Heart right ventricle (tissue), 16 donors: ENCODE measurements around the gene TFB2M. TPM values are rescaled to one million over a fixed set of nuclear protein-coding genes. Genes with fewer than 3 reads are reported as not detected.

Source experiments
- ATAC-seq, 8 donors: fragments of 200-7000 bp; cut with Tn5 transposase; one replicate each; pipeline ENCODE4 v1.9.1; 2020; ENCODE audit warnings: mild to moderate bottlenecking in 8 of 8, moderate library complexity in 8 of 8, moderate number of reproducible peaks in 1 of 8
- DNase-seq, 2 donors: peaks; one replicate each; pipeline ENCODE4 v3.0.0-alpha.2; 2020
- H3K27ac ChIP-seq, 10 donors: fragments of 200-600 bp; sonication (generic) in 2 of 10; one replicate each; pipeline versions ENCODE4 v1.5.0 to v1.8.0; 2020 to 2022; ENCODE audit warnings: mild to moderate bottlenecking in 3 of 10
- H3K27me3 ChIP-seq, 7 donors: fragments of 200-600 bp; one replicate each; pipeline ENCODE4 v1.8.0; 2021 to 2022; ENCODE audit warnings: mild to moderate bottlenecking in 2 of 7
- H3K36me3 ChIP-seq, 9 donors: fragments of 200-600 bp; sonication (generic) in 1 of 9; one replicate each; pipeline versions ENCODE4 v1.5.0 to v1.8.0; 2020 to 2022; ENCODE audit warnings: mild to moderate bottlenecking in 2 of 9
- H3K4me1 ChIP-seq, 9 donors: fragments of 200-600 bp; sonication (generic) in 1 of 9; one replicate each; pipeline versions ENCODE4 v1.5.0 to v1.8.0; 2020 to 2022; ENCODE audit warnings: mild to moderate bottlenecking in 4 of 9
- H3K4me3 ChIP-seq, 10 donors: fragments of 200-600 bp; sonication (generic) in 2 of 10; one replicate each; pipeline versions ENCODE4 v1.5.0 to v1.8.0; 2020 to 2022; ENCODE audit warnings: mild to moderate bottlenecking in 7 of 10, moderate library complexity in 2 of 10
- H3K9me3 ChIP-seq, 11 donors: fragments of 200-600 bp in 10 of 11; sonication (generic) in 2 of 11; one replicate each; pipeline versions ENCODE4 v1.5.0 to v1.8.0; 2013 to 2022; ENCODE audit warnings: mild to moderate bottlenecking in 2 of 11, control low read depth in 1 of 11, moderate library complexity in 1 of 11
- CTCF ChIP-seq, 9 donors: fragments of 200-600 bp; sonication (generic) in 2 of 9; IDR thresholded peaks; one replicate each; pipeline versions ENCODE4 v1.5.0 to v1.8.0; 2021 to 2022; ENCODE audit warnings: antibody characterized with exemption in 9 of 9, mild to moderate bottlenecking in 5 of 9, moderate library complexity in 1 of 9
- WGBS, 2 donors: extraction: QIAGEN DNeasy Blood & Tissue Kit; methylation state at CpG; one replicate each; pipeline ENCODE4 v1.1.7; 2013; ENCODE audit warnings: inconsistent platforms in 1 of 2; 5-methylcytosine and 5-hydroxymethylcytosine counted together
- intact Hi-C, 10 donors: fragments of 100-400 bp; cut with DNase I; formaldehyde crosslinking; loops; one replicate each; pipeline versions ENCODE4 v1.11.1 to v1.14.2; 2022
- polyA plus RNA-seq, 2 donors: library from polyadenylated mRNA; stranded (reverse); fragments of 200-250 nt; gene quantifications; one replicate each; pipeline ENCODE4 v1.2.3, GENCODE V29; 2013
- total RNA-seq, 10 donors: library from RNA; stranded (reverse); fragmentation: NEBNext Ultra II Directional in 3 of 10; extraction: Animal tissue kit (Norgen Biotek cat#: 25700) in 3 of 10; gene quantifications; one replicate each; pipeline versions ENCODE4 v1.2.1 to v1.2.4, GENCODE V29; 2021 to 2023
- donor health status: Arrhythmogenic right ventricular cardiomyopathy.
- donor health status: ischemic (EF 13 %, LVEDD 7.1; RV severe dilation, severe dysfunction).
- donor health status: healthy with polysubstance abuse.
- donor health status: DM: no; HTN: yes; CAD: no.
- donor health status: DM: no; HTN: no; CAD: no.
- donor health status: ischemic (EF 25% LVEDD 6.9; RV normal size, moderate dysfunction).
- donor health status: ischemic (EF 25% LVEDD 5.7; RV mildly dilated, moderate dysfunction).
- donor health status: healthy.
- donor health status: DM: yes; HTN: yes; CAD: no.
- donor health status: Ischemic cardiomyopathy.
- donor health status: ischemic (EF 35%, LVEDD 5.7; RV mildly dilated, moderate dysfunction).
- donor health status: nonischemic (EF 11% LVEDD 7.7; RV severe dilation, severe dysfunction).
- donor health status: DM: yes; HTN: yes; CAD: no.
- donor health status: PGD.
- donor health status: ischemic (EF 29% LVEDD 5.4; RV normal size, mild dysfunction).
- donor health status: nonischemic (EF 23%, LVEDD 6.1; RV moderate dilation, normal function).

The TFB2M gene
- total and polyA plus RNA-seq, 12 donors: 2.9 to 16.5 (median 13.1) TPM

- Histone ChIP-seq H3K27ac (no peak overlapping the region), H3K4me3 (no peak overlapping the region), H3K36me3 (peaks cover 0 to 38% (median 21%) of the 10 kb centered on the region in 9 donors), H3K9me3 (no peaks in the 10 kb centered on the region), H3K4me1 (no peaks in the 10 kb centered on the region), H3K27me3 (no peaks in the 10 kb centered on the region)
- DNase-seq (no peak), ATAC-seq (no peak)
- intact Hi-C loops: no loop called here
- TF ChIP-seq CTCF (IDR thresholded peaks at IDR 0.05): no peak
- 81 to 82% methylated on average over 7 of the region's 7 CpGs for WGBS, 2 donors
Observed at GRCh38 chr1:246537441-246537840, 28.6 kb downstream of the TFB2M start.

- intact Hi-C loops: no loop called here
- no peak for TF ChIP-seq CTCF (IDR thresholded peaks at IDR 0.05)
- 82 to 91% methylated on average over 1 of the region's 1 CpG for WGBS, 2 donors
- DNase-seq (no peak), ATAC-seq (no peak)
- Histone ChIP-seq H3K9me3 (peaks cover 0 to 20% (median 0%) of the 10 kb centered on the region in 11 donors), H3K27me3 (no peaks in the 10 kb centered on the region), H3K36me3 (peaks cover 0 to 6% (median 0%) of the 10 kb centered on the region in 9 donors), H3K27ac (no peak overlapping the region), H3K4me1 (no peaks in the 10 kb centered on the region), H3K4me3 (no peak overlapping the region)
Observed at GRCh38 chr1:246534114-246534513, 31.9 kb downstream of the TFB2M start.

- intact Hi-C loops: no loop called here
- Histone ChIP-seq H3K27ac (no peak overlapping the region), H3K4me1 (peaks cover 0 to 3% (median 0%) of the 10 kb centered on the region in 9 donors), H3K4me3 (no peak overlapping the region), H3K9me3 (peaks cover 0 to 20% (median 0%) of the 10 kb centered on the region in 11 donors), H3K36me3 (no peaks in the 10 kb centered on the region), H3K27me3 (no peaks in the 10 kb centered on the region)
- no peak for TF ChIP-seq CTCF (IDR thresholded peaks at IDR 0.05)
- no peak for DNase-seq
- 88 to 93% methylated on average over 2 of the region's 2 CpGs for WGBS, 2 donors
- ATAC-seq: no peak
Observed at GRCh38 chr1:246533371-246533905, 32.6 kb downstream of the TFB2M start.

- TF ChIP-seq CTCF (IDR thresholded peaks at IDR 0.05): no peak
- Histone ChIP-seq H3K4me1 (peaks cover 0 to 3% (median 0%) of the 10 kb centered on the region in 9 donors), H3K4me3 (no peak overlapping the region), H3K9me3 (peaks cover 0 to 20% (median 0%) of the 10 kb centered on the region in 11 donors), H3K27me3 (no peaks in the 10 kb centered on the region), H3K36me3 (no peaks in the 10 kb centered on the region), H3K27ac (no peak overlapping the region)
- ATAC-seq (no peak), DNase-seq (no peak)
- intact Hi-C loops: no loop called here
- 60 to 63% methylated on average over 1 of the region's 1 CpG for WGBS, 2 donors
Observed at GRCh38 chr1:246532519-246532918, 33.5 kb downstream of the TFB2M start.
